COLO668 (cell line): ENCODE data around the gene MFAP3L.
A peak's percentile ranks its signal among the peaks of the same experiment; 100 is the strongest.
"Not testable (repeated sequence)": the region's sequence is repeated elsewhere in the genome, so short reads cannot be mapped to it uniquely, and the experiment has no call there.

ENCODE experiments used
- DNase-seq: peaks from one replicate; lab custom pipeline; 2025; ENCODE audit not compliant: unreplicated experiment; lab: John Stamatoyannopoulos, UW

Gene MFAP3L

DNA sequence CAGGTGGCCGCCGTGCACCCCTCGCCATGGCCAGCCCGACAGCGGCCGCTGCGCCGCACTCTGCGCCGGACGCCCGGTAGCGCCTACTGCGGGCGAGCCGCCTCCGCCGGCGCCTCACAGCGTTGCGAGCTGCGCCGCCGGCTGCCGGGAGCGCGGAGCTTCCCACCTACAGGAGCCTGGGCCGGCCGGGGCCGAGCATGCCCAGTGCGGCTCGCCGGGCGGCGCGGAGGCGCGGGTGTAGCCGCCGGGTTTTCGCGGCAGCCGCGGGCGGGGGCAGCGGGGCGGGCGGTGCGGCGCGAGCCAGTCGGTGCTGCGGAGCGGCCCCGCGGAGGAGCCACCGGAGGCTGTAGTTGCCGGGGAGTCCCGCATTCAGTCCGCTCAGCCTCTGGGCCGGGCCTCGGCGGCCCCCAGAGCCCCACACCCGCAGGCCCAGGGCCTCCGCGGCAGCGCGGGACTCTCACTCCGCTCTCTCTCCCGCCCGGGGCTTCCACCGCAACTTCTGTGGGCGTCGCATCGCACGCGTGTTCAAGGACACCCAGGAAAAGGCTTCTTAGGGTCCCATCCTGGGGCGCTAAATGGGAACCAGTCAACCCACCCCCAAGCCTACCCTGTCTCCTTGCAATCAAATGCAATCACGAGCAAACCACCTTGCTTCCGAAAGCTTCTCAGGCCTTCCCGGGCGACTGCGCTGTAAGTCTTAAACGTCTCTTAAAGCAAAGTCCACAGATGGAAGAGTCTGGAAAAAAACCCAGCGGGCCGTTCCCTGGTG, at the start of gene MFAP3L:
Gene MFAP3L (minus strand): TSS at position 143 of the 769 bp plus-strand sequence. CDS start 20,518 bp downstream, outside the sequence.
- peak; percentile 93 for DNase-seq

DNA sequence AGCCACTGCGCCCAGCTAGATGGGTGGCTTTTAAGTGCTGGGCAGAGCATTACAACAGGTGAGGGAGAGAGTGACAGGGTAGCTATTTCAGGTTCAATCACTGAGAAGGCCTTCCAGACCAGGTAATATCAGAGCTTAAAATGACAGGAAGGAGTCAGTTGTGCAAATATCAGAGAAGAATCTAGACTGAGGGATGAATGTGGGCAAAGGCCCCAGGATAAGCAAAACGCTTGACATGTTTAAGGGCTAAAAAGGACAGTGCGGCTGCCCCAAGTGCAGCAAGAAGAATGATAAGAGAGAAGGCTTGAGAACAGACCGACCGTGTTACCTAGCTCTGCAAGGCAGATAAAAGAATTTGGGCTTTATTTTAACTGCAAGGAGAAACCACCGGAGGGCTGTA, 45.0 kb upstream of the MFAP3L start:
- DNase-seq, result no peak

DNA sequence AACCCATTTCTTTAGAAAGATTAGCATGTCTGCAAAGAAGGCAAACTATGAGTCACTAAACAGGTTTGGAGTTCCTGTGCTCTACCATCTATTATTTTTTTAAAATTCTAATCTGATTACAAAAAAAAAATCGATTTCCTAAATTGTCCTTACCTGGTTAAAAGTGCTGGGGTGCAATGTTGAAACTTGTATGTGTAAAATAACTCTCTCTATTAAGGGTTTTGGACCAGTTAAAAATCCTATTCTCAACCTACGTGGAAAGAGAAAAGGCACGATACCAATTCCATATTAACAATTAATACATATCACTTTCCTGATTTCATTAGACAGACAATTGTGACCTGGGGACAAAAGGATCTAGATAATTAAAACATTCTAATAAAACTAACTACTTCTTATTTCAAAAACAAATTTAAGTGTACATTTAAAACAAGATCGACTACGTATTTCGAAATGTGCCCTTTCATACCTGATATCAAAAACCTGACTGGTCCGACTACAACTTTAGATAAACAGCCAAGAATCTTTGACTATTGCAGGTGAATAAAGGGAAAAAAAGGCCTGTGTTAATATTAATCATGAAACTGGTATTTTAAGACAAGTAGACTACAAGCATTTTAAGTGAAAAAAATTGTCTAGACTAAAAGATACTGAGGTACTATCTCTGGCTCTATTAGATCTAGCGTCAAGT, 42.4 kb upstream of the MFAP3L start:
- DNase-seq, result no peak

DNA sequence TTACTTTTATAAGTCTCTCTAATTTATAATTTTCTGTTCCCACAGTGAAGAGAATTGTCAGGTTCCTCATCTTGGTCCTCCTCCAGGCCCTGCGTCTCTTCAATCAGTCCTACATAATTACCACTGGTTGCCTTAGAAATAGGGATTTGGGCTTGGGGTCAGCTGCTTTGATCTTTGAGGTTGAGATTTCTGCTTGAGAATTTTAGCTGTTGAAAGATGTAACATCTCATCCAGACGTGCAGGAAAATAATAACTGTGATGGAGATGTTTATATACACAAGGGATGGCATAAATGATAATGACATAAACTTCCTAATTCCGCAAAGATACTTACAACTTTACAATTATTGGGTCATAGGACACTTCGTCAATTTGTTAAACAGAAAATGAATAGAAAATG, 33.2 kb upstream of the MFAP3L start:
- DNase-seq, result no peak

DNA sequence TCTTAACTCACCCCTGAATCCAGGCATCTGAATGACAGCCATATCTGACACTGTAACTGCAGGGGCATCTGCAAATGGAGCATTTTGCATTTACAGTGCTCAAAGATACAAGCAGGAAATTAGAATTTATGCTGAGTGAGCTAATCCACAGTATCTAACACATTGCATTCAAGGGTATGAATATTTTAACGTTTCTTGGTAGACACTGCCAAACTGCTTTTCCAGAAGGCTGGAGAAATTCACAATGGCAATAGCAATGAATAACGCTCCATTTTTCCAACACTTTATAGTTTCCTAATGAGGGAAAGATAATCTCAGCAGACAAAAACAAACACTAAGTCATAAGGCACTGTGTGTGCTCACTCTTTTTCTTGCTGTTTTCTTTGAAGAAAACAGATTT, 32.6 kb upstream of the MFAP3L start:
- no peak for DNase-seq

DNA sequence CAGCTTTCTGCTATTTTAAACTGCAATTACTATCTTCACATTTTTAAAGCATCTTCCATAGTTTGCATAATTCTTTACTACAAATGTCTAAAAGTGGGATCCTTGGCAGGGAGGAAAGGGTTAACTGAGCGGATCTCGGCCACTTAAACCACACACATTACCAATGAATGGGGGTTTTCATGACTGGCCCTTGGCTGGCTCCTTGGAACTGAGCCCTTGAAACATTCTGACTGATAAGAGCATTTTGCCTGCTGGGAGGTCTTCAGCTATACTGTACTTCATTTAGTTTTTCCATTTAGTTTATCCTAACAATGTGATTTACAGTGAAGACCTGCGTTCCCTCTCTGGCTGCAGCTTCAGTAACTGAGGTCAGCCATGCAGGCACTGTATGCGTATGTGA, 31.7 kb upstream of the MFAP3L start:
- no peak for DNase-seq

DNA sequence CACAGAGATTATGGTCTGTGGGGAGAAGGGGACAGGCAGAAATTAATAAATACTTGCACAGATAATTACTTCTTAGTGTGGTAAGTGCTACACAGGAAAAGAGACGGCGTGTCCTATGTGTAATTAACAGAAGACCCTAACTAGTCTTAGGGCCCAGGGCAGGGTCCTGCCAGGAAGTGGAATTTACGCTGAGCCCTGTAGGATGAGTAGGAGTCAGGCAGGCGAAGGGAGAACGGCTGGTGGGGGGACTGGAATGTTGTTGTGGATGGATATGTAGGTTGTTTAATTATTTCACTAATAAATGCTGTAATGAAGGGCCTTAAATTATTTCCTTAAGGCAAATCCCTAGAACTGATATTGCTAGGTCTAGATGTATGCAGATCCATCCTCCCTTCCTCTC, 26.7 kb upstream of the MFAP3L start:
- no peak for DNase-seq

- DNase-seq, result no peak
Measured at GRCh38 chr4:170051402-170051801, 25.2 kb upstream of the MFAP3L start.

GRCh38 chr4:170049766-170050165, 23.6 kb upstream of the MFAP3L start:
- DNase-seq, result no peak

- DNase-seq, result peak; percentile 34
Measured at GRCh38 chr4:170047771-170048354, 21.7 kb upstream of the MFAP3L start.

DNA sequence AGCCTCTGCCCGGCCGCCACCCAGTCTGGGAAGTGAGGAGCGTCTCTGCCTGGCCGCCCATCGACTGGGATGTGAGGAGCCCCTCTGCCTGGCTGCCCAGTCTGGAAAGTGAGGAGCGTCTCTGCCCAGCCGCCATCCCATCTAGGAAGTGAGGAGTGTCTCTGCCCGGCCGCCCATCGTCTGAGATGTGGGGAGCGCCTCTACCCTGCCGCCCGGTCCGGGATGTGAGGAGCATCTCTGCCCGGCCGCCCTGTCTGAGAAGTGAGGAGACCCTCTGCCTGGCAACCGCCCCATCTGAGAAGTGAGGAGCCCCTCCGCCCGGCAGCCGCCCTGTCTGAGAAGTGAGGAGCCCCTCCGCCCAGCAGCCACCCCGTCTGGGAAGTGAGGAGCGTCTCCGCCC, 20.0 kb upstream of the MFAP3L start:
- DNase-seq, result not testable (repeated sequence)

DNA sequence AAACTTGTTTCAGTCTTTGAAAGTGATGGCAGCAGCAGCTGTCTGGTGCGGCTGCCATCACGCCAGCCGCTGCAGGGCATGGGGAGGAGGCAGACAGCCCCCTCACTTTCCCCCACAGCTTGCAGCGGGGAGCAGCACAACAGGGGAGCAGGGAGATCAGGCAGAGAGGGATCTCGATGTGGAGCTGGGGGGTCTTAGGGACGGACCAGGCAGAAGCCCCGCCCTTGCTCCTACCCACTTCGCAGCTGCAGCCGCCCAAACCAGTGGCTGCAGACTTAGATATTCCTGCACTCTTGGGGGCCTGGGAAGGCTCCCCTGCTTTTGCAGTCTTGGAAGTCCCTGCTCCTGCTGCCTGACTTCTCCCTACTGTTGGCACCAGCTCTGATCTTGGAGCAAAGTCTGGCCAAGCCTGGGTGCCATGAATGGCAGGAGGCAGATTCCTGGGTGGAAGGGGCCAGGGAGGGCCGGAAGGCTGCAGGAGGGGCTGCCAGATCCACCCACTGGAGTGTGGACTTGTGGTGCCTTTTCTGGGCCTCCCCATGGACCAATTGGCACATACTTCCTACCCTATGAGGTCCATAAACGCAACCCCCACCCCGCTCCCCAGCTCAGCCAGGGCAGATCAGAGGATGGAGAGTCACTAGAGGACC, 14.0 kb upstream of the MFAP3L start:
- DNase-seq, result no peak

GRCh38 chr4:170038769-170039168, 12.6 kb upstream of the MFAP3L start:
- DNase-seq, result no peak

DNA sequence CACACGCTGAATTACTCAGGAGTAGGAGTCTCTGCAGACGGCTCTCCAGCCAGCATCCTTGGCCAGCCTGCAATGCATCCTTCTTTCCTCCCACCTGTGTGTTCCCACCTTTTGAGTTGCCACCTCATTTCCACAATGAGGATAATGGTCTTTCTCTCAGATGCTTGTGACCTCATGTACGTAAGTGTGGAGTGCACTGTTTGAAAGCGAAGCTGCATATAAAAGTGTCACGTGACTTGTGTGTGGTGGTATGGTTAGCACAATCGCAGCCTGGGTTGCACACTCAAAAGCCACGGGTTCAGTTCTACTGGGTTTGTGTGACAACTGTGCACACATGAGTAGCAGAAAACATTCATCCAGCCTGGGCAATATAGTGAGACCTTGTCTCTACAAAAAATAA, 12.0 kb upstream of the MFAP3L start:
- DNase-seq, result no peak

DNA sequence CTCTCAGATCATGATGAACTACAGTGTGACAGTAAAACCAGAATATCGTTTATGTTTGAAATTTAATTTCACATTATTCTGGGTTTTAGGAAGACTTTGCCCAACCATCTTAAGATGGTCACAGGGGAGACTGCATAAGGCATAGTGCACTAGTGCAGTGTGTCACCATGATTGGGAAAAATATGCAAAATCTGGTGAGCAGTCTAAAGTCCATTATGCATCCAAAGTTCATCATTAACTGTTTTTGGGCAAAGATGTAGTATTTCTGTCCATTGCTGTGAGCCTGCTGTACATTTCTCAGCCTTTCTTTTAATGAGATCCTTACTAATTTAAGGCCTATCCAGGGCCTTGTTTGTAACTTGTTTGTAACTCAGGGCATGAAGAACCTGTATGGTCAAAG, 11.3 kb upstream of the MFAP3L start:
- DNase-seq, result no peak

- DNase-seq, result no peak
Measured at GRCh38 chr4:170035845-170036244, 9.7 kb upstream of the MFAP3L start.

DNA sequence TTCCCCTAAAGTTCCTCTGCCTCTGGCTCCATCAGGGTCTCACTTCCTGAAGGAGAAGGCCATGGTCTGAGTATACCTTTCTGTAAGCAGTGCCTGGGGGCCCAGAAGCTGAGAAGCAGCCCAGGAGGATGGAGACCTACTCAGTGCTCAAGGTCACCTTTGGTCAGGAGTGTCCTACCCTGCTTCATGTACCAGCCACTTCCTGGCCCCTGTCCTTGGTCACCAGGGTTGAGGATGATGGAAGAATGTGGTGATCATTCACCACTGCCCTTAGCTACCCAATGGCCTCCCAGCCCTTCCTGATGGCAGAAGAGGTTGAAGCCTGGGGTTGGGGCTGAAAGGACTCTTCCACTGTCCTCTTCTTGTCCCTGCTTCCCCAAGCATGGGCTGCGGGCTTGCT, 9.0 kb upstream of the MFAP3L start:
- no peak for DNase-seq

DNA sequence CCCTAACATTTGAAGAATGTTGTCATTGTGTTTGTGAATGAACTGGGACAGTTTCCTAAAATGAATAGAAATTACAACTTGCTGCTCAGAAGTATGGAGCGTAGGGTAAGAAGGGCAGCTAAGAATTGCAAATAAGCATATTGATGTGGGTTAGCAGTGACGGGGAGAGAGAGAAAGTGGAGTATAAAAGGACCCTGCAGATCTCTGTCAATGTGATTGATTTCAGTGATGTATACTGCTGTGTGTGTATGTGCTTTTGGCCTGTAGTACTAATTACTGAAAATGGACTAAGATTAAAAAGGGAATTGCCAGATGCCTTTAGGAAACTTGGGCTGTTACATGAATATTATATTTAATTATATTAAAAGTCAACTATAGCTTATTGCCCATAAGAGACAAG, 7.8 kb upstream of the MFAP3L start:
- no peak for DNase-seq

- no peak for DNase-seq
Measured at GRCh38 chr4:170030121-170030520, 3.9 kb upstream of the MFAP3L start.

DNA sequence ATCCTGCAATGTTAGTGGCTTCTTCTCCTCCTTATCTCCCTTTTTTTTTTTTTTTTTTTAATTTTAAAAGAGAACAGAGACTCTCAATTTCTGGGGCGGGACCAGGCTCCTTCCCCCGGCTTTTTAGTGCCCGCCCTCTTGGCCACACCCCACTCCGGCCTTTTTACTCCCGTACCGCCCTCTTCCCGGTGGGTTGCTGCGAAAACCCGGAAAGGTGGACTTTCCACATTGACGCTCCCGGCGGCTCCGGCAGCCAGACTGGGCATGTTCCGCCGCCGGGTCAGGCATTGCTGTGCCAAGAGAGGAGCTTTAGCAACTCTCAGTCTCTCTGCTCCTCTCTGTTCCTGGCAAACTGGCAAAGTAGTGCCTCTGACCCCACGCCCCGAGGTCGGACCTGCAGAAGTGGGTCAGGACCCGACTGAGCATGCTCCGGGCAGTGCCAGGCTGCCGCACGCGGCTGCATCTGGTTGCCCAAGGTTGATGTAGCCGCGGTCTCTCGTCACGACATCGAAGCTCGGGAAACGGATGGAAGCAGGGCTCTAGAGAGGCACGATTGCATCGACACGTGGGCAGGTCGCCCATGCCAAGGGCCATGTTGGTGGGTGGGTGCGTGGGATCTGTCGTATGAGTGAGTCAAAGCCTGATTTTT, 1.1 kb upstream of the MFAP3L start:
- DNase-seq, result peak; percentile 93

GRCh38 chr4:170025523-170026252, 507 bp downstream of the MFAP3L start:
- no peak for DNase-seq
